A549 treated with Hydrocortisone at 1 μM for 4 hours (cell line): ENCODE data around the gene ASCL1. TPM values are rescaled to one million over a fixed set of nuclear protein-coding genes. Genes with fewer than 3 reads are reported as not detected.

Experiments
- total RNA-seq: library from RNA; stranded (reverse); fragments of 200-300 nt; extraction: Qiagen RNA extraction; gene quantifications from 5 replicates; pipeline ENCODE4 v1.2.3, GENCODE V29; 2022

Gene ASCL1
- total RNA-seq, result 0.03 TPM in 1 of 5 replicates, not detected in the others

GRCh38 chr12:102957339-102958050, at the start of gene ASCL1:
Gene ASCL1 (plus strand): TSS chr12:102957674. CDS start chr12:102958245, 571 bp downstream.

GRCh38 chr12:102917026-102917787, 40.3 kb upstream of the ASCL1 start, which contains the start of gene PAH:
Gene PAH (minus strand): TSS chr12:102917244. CDS start chr12:102917130, 114 bp downstream.

Other genes starting within 250 kb of the ASCL1 start
- gene PAH, start 40.4 kb upstream of the ASCL1 start, total RNA-seq, result 0.12 to 0.14 TPM in 2 of 5 replicates, not detected in the others